Measurements from ENCODE around the gene TOP2B. TPM values are rescaled to one million over a fixed set of nuclear protein-coding genes. Genes with fewer than 3 reads are reported as not detected.

TOP2B gene
- total and polyA plus RNA-seq, 4 donors = 32.7 to 260 (median 56.2) TPM

DNA sequence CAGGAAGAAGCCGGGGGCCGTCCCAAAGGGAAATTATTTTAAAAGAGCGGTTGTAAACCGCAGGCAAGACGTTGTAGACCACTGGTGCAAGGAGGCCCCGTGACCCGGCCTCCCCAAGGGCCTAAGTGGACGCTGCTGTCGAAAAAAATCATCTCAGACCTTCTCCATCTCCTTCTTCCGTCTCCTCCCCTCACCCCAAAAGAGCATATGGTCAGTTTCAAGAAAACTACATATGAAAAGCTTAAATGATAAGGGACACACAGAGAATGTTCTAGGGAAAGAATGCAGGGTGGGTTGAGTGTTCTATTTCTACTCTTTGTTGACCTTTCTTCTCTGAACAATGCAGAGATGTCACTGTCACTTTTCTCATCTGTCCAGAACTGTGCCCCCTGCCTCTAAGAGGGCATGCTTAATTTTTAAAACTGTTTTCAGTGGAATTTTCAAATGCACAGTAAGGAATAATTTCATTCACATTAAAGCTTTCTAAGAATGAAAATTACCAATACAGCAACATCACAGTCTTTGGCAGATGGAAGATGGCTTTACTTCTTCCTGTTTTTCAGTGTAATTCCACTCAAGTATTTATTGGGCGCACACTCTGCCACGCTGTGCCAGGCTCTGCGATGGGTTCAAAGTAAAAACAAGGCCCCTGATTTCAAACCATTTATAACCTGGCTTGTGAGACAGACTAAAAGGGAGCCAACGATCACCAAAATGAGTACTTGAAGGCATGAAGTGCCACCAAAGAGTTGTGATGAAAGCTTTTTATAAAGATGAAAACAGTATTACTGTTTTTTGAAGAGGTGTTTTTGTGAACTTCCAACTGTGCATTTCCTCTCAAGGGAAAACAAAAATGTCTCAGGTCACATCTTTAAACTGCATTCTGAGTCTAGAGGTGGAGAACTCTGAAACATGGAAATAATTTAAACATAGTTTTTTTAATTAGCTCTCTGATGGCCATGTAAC is 891 bp upstream of the TOP2B start:
- Histone ChIP-seq H3K9ac (ENCODE audit: insufficient read depth in 1 of 2, low read length in 2 of 2) (peak overlapping the region; percentile 74 to 95), H3K27ac (ENCODE audit: low read depth in 1 of 2, low read length in 1 of 2) (peak overlapping the region; percentile 86 to 98), H3K36me3 (ENCODE audit: control insufficient read depth in 4 of 4, insufficient read depth in 4 of 4, low read length in 4 of 4) (no peaks in the 10 kb centered on the region), H3K9me3 (ENCODE audit: control insufficient read depth in 4 of 4, insufficient read depth in 3 of 4, low read length in 3 of 4) (no peaks in the 10 kb centered on the region), H3K27me3 (ENCODE audit: control insufficient read depth in 3 of 3, insufficient read depth in 3 of 3, low read length in 2 of 3) (no peaks in the 10 kb centered on the region), H3K4me3 (no peak overlapping the region), H3K4me1 (ENCODE audit: control insufficient read depth in 5 of 5, insufficient read depth in 5 of 5, low read length in 5 of 5) (peaks cover 0 to 29% (median 7%) of the 10 kb centered on the region in 5 donors)
- WGBS, 2 donors = 6 to 8% methylated on average over 14 of the region's 14 CpGs
- TF ChIP-seq, protein P1, sequence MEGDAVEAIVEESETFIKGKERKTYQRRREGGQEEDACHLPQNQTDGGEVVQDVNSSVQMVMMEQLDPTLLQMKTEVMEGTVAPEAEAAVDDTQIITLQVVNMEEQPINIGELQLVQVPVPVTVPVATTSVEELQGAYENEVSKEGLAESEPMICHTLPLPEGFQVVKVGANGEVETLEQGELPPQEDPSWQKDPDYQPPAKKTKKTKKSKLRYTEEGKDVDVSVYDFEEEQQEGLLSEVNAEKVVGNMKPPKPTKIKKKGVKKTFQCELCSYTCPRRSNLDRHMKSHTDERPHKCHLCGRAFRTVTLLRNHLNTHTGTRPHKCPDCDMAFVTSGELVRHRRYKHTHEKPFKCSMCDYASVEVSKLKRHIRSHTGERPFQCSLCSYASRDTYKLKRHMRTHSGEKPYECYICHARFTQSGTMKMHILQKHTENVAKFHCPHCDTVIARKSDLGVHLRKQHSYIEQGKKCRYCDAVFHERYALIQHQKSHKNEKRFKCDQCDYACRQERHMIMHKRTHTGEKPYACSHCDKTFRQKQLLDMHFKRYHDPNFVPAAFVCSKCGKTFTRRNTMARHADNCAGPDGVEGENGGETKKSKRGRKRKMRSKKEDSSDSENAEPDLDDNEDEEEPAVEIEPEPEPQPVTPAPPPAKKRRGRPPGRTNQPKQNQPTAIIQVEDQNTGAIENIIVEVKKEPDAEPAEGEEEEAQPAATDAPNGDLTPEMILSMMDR (IDR thresholded peaks at IDR 0.05; ENCODE audit: control extremely low read depth, extremely low read depth) = no peak
- ATAC-seq (ENCODE audit: insufficient read depth, low FRiP score) = no peak
- DNase-seq = peak; percentile 16 to 77 (median 57)

DNA sequence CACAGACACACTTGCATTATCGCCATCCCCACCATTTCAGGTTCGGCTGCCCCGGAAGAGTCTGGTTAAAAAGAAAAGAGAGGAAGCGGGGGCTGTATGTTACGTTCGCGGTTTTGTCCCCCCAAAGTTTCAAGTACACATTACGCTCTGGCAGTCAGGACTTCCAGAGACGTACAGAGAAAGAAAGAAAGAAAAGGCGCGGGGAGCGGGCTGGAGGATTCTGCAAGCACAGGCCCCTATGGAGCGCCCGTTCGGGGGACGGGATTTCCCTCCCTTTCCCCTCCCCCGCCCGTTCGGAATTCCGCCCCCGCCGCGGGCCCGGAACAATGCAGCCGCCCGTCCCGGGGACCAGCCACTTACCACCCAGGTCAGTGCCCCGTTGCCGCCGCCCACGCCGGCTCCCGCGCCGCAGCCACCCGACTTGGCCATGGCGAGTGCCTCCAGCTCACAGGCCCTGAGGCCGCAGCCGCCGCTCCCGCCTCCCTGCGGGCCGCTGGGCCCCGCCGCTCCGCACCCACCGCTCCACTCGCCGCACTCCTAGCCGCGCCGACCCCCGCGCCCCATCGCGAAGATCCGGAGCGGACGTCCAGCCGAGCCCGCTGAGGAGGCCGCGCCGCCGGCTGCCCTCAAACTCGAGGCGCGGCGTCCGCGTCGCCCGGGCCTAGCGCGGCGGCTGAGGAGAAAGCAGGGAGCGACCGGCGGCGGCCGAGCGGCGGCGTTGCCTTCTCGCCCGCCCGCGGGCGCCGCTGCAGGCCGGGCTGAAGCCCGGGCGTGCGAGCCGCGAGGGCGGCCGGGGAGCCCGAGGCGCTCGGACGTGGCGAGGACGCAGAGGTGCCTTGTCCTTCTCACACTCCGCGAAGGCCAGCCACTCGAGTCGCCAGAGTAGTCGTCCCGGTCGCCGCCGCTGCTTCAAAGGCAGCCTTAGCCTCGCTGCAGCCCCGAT is 567 bp downstream of the TOP2B start:
- peak overlapping the region; percentile 74 to 87 for H3K9ac ChIP-seq (ENCODE audit: insufficient read depth in 1 of 2, low read length in 2 of 2)
- H3K9me3 ChIP-seq (ENCODE audit: control insufficient read depth in 4 of 4, insufficient read depth in 3 of 4, low read length in 3 of 4) = no peaks in the 10 kb centered on the region
- no peaks in the 10 kb centered on the region for H3K36me3 ChIP-seq (ENCODE audit: control insufficient read depth in 4 of 4, insufficient read depth in 4 of 4, low read length in 4 of 4)
- DNase-seq (peak; percentile 76), ATAC-seq (ENCODE audit: insufficient read depth, low FRiP score) (peak; percentile 62)
- H3K27me3 ChIP-seq (ENCODE audit: control insufficient read depth in 3 of 3, insufficient read depth in 3 of 3, low read length in 2 of 3) = no peaks in the 10 kb centered on the region
- TF ChIP-seq, protein P1 (IDR thresholded peaks at IDR 0.05; ENCODE audit: control extremely low read depth, extremely low read depth) = no peak
- H3K27ac ChIP-seq (ENCODE audit: low read depth in 1 of 2, low read length in 1 of 2) = peak overlapping the region; percentile 93 to 98
- H3K4me3 ChIP-seq = peak overlapping the region; percentile 60
- H3K4me1 ChIP-seq (ENCODE audit: control insufficient read depth in 5 of 5, insufficient read depth in 5 of 5, low read length in 5 of 5) = peaks cover 0 to 40% (median 7%) of the 10 kb centered on the region in 5 donors
- WGBS, 2 donors = 0% methylated on average over 76 to 115 of the region's 115 CpGs

DNA sequence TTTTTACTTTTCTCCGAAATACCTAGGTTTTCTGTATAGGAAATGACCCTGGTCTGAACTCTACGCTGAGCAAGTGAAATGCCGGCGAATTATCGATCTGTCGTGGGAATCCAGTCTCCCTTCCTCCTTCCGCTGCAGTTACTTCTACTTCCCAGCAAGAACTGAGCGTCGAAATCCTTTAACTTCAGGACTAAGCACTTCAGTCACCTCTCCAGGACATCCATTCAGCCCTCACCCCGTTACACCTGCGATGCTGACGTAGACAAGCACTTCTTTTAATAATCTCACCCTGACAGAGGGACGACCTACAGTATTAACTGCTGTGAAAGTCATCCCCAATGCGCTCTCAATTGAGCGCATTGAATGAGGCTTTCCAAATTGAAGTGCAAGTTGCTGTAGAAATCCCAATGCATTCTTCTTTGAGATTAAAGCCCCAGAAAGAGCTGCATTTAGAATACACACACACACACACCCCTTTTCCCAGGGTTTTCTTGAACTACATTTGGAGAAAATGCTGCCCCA is 1.3 kb downstream of the TOP2B start:
- Histone ChIP-seq H3K4me1 (ENCODE audit: control insufficient read depth in 5 of 5, insufficient read depth in 5 of 5, low read length in 5 of 5) (peaks cover 2 to 46% (median 7%) of the 10 kb centered on the region in 5 donors), H3K9ac (ENCODE audit: insufficient read depth in 1 of 2, low read length in 2 of 2) (peak overlapping the region; percentile 27 to 87), H3K36me3 (ENCODE audit: control insufficient read depth in 4 of 4, insufficient read depth in 4 of 4, low read length in 4 of 4) (no peaks in the 10 kb centered on the region), H3K9me3 (ENCODE audit: control insufficient read depth in 4 of 4, insufficient read depth in 3 of 4, low read length in 3 of 4) (no peaks in the 10 kb centered on the region), H3K27ac (ENCODE audit: low read depth in 1 of 2, low read length in 1 of 2) (peak overlapping the region; percentile 93 to 98), H3K27me3 (ENCODE audit: control insufficient read depth in 3 of 3, insufficient read depth in 3 of 3, low read length in 2 of 3) (no peaks in the 10 kb centered on the region), H3K4me3 (peak overlapping the region; percentile 60)
- WGBS, 2 donors = 0% methylated on average over 15 of the region's 15 CpGs
- DNase-seq (peak in 2 of 3 donors; percentile 21 to 65), ATAC-seq (ENCODE audit: insufficient read depth, low FRiP score) (no peak)
- TF ChIP-seq, protein P1 (IDR thresholded peaks at IDR 0.05; ENCODE audit: control extremely low read depth, extremely low read depth) = no peak

All from lung (tissue), 12 donors.